Stimulated activated naive CD4-positive, alpha-beta T cell treated with Interleukin-2 at 50 U/mL for 16 hours (primary cell): ENCODE results near the gene TMEM19.
"Not testable (repeated sequence)": the region's sequence is repeated elsewhere in the genome, so short reads cannot be mapped to it uniquely, and the experiment has no call there.

Experiments used
- DNase-seq: peaks from one replicate; lab custom pipeline; 2025; lab: John Stamatoyannopoulos, UW

TMEM19 gene

GRCh38 chr12:71666259-71666658 lies 19.6 kb upstream of the TMEM19 start:
- DNase-seq: no peak

GRCh38 chr12:71671311-71671710 lies 14.6 kb upstream of the TMEM19 start:
- no peak for DNase-seq

GRCh38 chr12:71671816-71672215 lies 14.1 kb upstream of the TMEM19 start:
- no peak for DNase-seq

- no peak for DNase-seq
Measured at GRCh38 chr12:71682466-71682865, 3.4 kb upstream of the TMEM19 start.

DNA sequence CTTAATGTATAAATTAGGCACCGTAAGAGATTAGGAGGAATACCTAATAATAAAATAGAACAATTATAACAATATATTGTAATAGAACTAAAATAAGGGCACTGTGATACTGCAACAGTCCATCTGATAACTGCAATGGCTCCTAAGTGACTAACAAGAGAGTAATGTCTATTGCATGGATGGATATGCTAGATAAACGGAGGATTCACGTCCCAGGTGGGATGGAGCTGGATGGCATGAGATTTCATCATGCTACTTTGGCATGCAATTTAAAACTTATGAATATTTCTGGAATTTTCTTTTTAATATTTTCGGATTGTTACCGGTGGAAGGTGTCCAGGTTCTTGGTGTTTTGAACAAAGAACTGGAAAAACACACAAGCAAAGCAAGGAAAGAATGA lies 2.2 kb upstream of the TMEM19 start:
- DNase-seq: no peak

GRCh38 chr12:71684081-71684480 lies 1.8 kb upstream of the TMEM19 start:
- DNase-seq: no peak

DNA sequence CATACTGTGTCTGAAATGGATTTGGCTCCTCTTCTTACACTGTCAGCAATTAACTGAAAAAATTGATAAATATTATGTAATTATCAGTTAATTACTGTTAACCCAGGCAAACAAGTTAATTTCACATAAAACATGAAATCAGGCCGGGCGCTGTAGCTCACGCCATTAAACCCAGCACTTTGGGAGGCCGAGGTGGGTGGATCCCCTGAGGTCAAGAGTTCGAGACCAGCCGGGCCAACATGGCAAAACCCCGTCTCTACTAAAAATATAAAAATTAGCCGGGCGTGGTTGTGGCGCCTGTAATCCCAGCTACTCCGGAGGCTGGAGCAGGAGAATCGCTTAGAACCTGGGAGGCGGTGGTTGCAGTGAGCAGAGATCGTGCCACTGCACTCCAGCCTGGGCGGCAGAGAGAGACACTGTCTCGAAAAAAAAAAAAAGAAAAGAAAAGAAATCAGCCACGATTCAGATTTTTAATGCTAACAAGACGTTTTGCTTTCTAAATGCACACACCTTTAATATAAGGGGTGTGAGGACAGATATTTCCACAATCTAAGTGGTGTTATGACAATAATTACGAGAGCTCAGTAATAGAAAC lies 473 bp upstream of the TMEM19 start:
- DNase-seq: no peak

- no peak for DNase-seq
Measured at GRCh38 chr12:71686658-71687025, 760 bp downstream of the TMEM19 start.

DNA sequence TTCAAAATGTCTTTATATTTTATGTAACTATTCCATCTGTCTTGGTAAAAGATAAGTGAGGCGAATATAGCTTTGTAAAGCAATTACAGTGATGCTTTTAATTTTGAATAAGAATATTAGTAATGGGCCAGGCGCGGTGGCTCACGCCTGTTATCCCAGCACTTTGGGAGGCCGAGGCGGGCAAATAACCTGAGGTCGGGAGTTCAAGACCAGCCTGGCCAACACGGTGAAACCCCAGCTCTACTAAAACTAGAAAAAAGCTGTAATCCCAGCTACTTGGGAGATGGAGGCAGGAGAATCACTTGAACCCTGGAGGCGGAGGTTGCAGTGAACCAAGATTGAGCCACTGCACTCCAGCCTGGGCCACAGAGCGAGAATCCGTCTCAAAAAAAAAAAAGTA lies 1.3 kb downstream of the TMEM19 start:
- DNase-seq: not testable (repeated sequence)

DNA sequence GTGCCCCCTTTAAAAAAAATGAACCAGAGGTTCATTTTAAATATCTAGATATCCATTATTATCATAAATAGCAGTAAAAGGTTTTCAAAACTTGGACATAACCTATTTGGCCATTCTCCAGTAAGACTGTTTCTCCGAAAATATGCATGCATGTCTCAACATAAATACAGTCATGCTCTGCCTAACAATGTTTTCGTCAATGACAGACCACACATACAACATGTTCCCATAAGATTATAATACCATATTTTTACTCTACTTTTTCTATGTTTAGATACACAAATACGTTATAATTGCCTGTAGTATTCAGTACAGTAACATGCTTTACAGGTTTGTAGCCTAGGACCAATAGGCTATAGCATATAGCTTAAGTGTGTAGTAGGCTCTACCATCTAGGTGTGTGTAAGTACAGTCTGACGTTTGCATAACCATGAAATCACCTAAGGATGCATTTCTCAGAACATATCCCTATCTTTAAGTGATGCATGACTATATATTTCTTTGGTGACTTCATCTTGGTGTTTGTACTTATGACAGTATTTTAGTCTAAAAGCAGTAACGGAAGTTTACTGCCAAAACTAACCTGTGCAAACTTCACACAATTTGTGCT lies 3.2 kb downstream of the TMEM19 start:
- DNase-seq: no peak

DNA sequence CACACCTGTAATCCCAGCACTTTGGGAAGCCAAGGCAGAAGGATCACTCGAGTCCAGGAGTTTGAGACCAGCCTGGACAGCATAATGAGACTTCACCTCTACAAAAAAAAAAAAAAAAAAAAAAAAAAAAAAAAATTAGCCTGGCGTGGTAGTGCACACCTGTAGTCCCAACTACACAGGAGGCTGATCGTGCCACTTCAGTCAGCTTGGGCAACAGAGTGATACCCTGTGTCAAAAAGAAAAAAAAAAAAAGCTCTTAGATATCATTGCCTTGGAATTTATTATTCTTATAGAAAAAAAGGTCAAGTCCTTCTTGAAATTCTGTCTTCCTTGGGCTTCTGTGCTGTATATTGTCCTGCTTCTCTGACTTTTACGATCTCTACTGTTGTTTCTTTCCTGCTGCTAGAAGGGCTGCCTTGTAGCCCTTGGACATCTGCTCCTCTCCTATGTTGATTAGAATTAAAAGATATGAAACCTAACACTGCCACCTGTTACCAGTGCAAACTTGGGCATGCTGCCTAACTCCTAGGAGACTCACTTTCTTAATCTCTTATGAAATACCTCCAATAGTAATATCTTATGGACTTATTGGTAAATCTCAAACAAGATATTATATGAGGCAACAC lies 5.7 kb downstream of the TMEM19 start:
- no peak for DNase-seq

GRCh38 chr12:71693126-71693525 lies 7.2 kb downstream of the TMEM19 start:
- no peak for DNase-seq

- not testable (repeated sequence) for DNase-seq
Measured at GRCh38 chr12:71693651-71694050, 7.8 kb downstream of the TMEM19 start.

DNA sequence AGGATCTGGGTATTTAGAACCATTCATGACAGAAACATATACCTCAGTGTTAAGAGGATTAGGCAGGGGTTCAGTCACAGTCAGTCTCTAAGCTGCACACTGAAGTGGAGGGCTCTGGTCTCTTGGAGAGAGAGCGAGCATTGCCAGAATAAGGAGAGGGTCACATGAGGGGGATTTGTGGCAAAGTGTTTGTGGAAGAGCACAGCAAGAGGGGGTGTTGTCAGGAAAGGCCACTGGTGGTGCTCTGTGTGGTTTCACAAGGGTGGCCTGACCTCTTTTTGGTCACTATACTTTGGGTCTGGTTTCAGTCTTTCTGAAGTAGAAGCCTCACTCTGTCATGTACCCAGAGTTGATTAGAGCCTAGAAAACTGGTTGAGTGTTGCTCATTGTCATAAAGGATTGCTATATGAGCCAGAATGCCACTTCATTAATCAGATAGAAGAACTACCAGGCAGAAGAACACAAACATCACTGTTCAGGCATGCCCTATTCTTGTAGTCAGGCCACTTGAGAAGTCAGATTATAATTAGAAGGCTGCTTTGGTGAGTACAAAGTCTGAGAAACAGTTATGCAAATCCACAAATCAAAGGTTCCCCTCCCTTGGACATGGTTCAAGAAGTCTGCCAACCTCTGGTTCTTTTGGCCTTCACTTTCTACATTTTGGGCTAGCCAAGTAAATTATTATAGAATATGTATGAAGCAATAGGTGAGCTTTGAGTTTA lies 8.4 kb downstream of the TMEM19 start:
- DNase-seq: no peak

- no peak for DNase-seq
Measured at GRCh38 chr12:71695782-71696181, 9.9 kb downstream of the TMEM19 start.

- DNase-seq: not testable (repeated sequence)
Measured at GRCh38 chr12:71702181-71702580, 16.3 kb downstream of the TMEM19 start.

DNA sequence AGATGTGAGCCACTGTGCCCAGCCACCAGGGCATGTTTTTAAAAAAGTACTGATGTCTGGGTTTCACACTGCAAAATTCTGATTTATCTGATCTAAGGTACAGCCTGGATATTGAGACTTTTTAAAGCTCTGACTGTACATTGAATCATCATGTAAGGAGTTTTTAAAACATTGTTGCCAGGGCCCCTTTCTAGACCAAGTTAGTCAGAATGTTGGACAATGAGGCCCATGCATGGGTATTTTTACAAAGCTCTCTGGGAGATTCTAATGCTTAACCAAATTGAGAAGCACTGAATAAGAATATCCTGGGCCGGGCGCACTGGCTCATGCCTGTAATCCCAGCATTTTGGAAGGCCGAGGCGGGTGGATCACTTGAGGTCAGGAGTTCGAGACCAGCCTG lies 16.7 kb downstream of the TMEM19 start:
- no peak for DNase-seq

GRCh38 chr12:71703206-71703605 lies 17.3 kb downstream of the TMEM19 start:
- no peak for DNase-seq

GRCh38 chr12:71704920-71705319 lies 19.0 kb downstream of the TMEM19 start:
- DNase-seq: no peak

GRCh38 chr12:71708658-71709057 lies 22.8 kb downstream of the TMEM19 start:
- no peak for DNase-seq

DNA sequence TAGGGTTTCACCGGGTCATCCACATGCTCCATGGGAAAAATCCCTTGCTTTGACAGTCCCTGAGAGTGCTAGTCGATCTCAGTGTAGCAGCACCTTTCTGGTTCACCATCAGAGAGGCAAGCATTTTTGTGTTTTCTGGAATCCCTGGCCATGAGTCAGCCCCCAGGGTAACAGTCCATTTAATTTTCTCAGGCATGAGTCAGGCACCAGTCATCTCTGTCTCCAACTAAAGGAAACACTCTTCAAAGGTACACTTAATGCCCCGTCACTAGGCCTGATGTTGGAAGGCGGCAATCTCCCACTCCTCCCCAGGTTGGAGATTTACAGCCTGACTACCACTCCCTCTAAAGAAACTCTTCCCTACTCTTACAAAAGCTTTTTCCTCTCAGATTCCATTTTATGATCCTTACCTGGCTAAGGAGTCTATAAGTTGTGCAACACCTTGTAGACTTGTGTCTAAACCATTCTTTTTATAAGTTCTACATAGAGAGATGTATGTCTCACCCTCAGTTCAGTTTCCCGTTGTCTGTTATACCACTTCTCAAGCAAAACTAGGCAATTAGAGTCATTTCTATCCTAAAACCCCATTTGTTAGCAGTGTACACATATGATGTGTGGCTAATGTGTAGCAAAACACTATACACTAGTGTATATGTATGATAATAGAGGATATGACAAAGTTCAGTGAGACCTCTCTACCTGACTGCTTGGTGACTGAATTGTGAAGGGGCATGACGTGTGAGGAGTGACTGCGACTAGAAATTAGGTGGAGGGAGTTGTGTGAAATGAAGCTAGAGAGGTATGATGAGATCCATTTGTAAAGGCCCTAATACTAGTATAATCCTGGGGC lies 24.6 kb downstream of the TMEM19 start:
- DNase-seq: no peak

DNA sequence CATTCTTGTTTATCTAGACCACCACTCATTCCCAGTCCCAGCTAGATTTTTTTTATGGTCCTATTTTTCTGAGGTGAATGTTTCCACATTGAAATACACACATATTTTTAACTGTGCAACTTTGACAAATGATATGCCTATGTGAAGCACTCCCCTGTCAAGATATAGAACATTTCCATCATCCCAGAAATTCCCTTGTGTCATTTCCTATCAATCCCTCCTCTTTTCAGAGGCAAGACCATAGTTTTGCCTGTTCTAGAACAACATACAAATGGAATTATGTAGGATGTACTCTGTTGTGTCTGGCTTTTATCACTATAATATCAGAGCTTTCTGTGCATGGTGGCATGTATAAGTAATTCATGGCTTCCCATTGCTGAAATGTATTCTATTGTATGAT lies 32.7 kb downstream of the TMEM19 start:
- no peak for DNase-seq
